HUES64 (cell line): Measurements from ENCODE around the gene NTM.
A peak's percentile ranks its signal among the peaks of the same experiment; 100 is the strongest.

Source experiments
- H3K27ac ChIP-seq: 2 replicates; pipeline ENCODE4 v1.7.0; 2013; ENCODE audit warnings: low read depth, low read length, inconsistent platforms
- H3K27me3 ChIP-seq: 2 replicates; pipeline ENCODE4 v1.6.1; 2013; ENCODE audit warnings: mild to moderate bottlenecking, low read length; ENCODE audit not compliant: insufficient read depth
- H3K36me3 ChIP-seq: 2 replicates; pipeline ENCODE4 v1.6.1; 2013; ENCODE audit warnings: mild to moderate bottlenecking, low read length; ENCODE audit not compliant: insufficient read depth
- H3K4me1 ChIP-seq: 2 replicates; pipeline ENCODE4 v1.6.1; 2013; ENCODE audit warnings: mild to moderate bottlenecking, low read length, moderate library complexity; ENCODE audit not compliant: insufficient read depth
- H3K4me3 ChIP-seq: 2 replicates; pipeline ENCODE4 v1.5.1; 2013; ENCODE audit warnings: mild to moderate bottlenecking, low read length, moderate library complexity
- H3K9ac ChIP-seq: 2 replicates; pipeline ENCODE4 v1.6.1; 2013; ENCODE audit warnings: mild to moderate bottlenecking, low read depth, low read length
- H3K9me3 ChIP-seq: 2 replicates; pipeline ENCODE4 v1.6.1; 2013; ENCODE audit warnings: low read depth, low read length; ENCODE audit not compliant: insufficient read depth
- WGBS: fragments of 150-250, 120-280 bp; methylation state at CpG from one replicate; pipeline ENCODE4 v1.1.7; 2013; ENCODE audit warnings: missing lambda C conversion rate; 5-methylcytosine and 5-hydroxymethylcytosine counted together

NTM gene

DNA sequence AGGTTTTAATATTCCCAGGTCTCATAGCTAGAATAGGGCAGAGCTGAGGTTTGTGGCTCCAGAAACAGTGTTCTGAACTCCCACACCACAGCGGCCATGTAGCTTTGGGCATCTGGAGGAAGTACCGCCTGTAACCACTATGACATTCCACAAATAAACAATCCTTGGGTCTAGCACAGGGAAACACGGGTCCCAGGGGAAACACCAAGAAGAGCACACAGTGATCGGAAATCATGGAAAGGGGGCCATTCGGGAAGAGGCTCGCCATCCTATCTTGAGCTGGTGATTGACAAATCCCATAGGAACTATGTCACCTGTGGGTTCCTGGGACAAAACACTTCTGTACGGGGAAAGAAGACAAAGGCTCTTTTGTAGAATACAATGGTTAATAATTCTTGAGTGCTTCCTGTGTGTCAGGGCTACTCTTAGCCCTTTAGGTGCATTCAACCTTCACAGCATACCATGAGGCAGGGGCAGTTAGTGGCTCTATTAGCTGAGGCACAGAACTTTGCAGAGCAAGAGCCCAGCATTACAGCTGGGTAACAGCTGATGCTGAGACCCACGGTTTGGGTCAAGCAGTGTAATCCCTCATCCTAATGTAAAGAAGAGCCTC, 514.2 kb downstream of the NTM start:
- Histone ChIP-seq H3K36me3 (no peaks in the 10 kb centered on the region), H3K9ac (no peak overlapping the region), H3K27me3 (no peaks in the 10 kb centered on the region), H3K4me1 (peaks cover 17% of the 10 kb centered on the region), H3K4me3 (no peak overlapping the region), H3K27ac (no peak overlapping the region), H3K9me3 (no peaks in the 10 kb centered on the region)
- 93% methylated on average over 8 of the region's 8 CpGs for WGBS

DNA sequence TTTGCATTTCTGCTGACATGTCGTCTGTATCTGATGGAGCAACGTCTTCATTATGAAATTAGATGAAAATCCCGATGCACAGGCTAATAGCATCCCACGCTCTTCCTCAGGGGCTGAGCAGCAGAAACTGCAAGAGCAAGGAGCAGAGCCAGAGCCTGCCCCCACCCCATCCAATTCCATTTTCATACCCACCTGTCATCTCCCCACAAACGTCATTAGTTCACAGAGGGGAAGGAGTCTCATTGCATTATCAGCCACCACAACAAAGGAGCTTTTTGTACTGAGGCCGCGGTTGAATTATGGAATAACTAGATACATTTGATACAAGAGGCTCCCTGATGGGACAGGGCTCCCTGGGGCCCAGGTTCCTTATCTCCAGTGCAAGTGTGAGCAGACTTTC, 515.0 kb downstream of the NTM start:
- Histone ChIP-seq H3K9me3 (no peaks in the 10 kb centered on the region), H3K36me3 (no peaks in the 10 kb centered on the region), H3K9ac (no peak overlapping the region), H3K4me3 (no peak overlapping the region), H3K27ac (no peak overlapping the region), H3K27me3 (no peaks in the 10 kb centered on the region), H3K4me1 (peaks cover 22% of the 10 kb centered on the region)
- 92% methylated on average over 7 of the region's 7 CpGs for WGBS

- no peaks in the 10 kb centered on the region for H3K27me3 ChIP-seq
- peaks cover 28% of the 10 kb centered on the region for H3K4me1 ChIP-seq
- no peak overlapping the region for H3K4me3 ChIP-seq
- no peaks in the 10 kb centered on the region for H3K36me3 ChIP-seq
- WGBS, result 92% methylated on average over 3 of the region's 3 CpGs
- no peak overlapping the region for H3K27ac ChIP-seq
- no peak overlapping the region for H3K9ac ChIP-seq
- no peaks in the 10 kb centered on the region for H3K9me3 ChIP-seq
Measured at GRCh38 chr11:131886201-131886600, 515.8 kb downstream of the NTM start.

GRCh38 chr11:131888230-131888855, 517.9 kb downstream of the NTM start:
- peak overlapping the region; percentile 87; the same call in 1 of the 2 replicates for H3K27ac ChIP-seq
- H3K9me3 ChIP-seq, result no peaks in the 10 kb centered on the region
- peaks cover 36% of the 10 kb centered on the region for H3K4me1 ChIP-seq
- H3K4me3 ChIP-seq, result no peak overlapping the region
- H3K9ac ChIP-seq, result no peak overlapping the region; the same call in 1 of the 2 replicates
- H3K36me3 ChIP-seq, result no peaks in the 10 kb centered on the region
- no peaks in the 10 kb centered on the region for H3K27me3 ChIP-seq
- whole genome bisulfite sequencing, result 87% methylated on average over 12 of the region's 13 CpGs

DNA sequence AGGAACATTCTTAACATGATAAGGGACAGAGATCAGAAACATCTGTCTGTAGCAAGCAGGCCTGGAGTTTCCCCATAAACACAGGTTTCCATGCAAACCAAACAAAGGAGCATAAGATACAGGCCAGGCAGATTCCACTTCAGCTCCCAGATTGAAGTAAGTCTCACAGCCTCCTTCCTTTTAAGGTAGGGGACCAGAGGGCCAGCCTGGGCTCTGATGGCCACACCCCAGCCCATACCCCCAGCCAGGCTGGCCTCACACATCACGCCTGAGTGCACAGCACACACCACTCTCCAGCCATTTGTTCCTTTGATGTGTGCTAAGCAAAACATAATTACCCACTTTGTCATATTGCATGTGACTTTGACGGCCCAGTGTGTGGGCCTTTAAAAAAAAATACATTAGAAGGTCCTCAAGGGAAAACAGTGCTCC, 518.7 kb downstream of the NTM start:
- H3K27me3 ChIP-seq, result no peaks in the 10 kb centered on the region
- H3K9me3 ChIP-seq, result no peaks in the 10 kb centered on the region
- H3K36me3 ChIP-seq, result no peaks in the 10 kb centered on the region
- 41% methylated on average over 2 of the region's 2 CpGs for WGBS
- peak overlapping the region; percentile 87 for H3K27ac ChIP-seq
- H3K9ac ChIP-seq, result no peak overlapping the region; the same call in 1 of the 2 replicates
- H3K4me1 ChIP-seq, result peaks cover 36% of the 10 kb centered on the region
- no peak overlapping the region for H3K4me3 ChIP-seq

DNA sequence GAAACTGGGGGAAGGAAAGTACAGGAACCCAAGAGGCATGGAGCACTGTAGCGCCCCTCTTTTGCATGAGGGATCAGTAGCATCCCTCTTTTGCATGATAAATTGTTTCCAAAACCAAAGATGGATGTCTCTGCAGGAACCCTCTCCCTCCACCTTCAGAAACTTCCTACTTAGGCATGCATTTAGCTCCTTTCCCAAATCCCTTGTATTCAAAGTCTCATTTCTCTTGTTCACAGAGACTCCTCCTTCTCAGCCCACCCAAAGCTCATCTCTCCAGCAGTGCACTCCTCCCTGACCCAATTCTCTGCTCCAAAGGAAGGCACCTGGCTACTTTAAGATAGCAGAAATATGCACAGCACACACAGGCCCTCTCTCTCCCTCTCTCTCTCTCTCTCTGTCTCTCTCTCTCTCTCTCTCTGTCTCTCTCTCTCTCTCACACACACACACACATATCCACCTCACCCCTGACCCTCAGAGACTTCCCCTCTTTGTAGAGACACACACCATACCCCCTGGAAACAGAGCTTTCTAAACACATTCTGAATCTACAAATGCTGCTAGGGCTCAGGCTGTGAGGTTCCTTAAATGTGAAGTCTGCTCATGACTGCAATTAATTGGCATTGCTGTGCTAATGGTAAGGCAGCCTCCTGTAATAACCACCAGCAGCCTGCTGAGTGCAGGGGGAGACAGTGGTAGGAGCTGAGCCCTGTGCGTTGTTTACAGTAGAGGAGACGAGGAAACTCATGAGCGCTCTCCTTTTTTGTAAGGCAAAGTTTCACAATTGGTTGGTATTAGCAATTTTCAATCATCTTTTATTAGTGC, 519.6 kb downstream of the NTM start:
- H3K27ac ChIP-seq, result peak overlapping the region; percentile 87
- WGBS, result 25% methylated on average over 4 of the region's 4 CpGs
- no peak overlapping the region for H3K9ac ChIP-seq

DNA sequence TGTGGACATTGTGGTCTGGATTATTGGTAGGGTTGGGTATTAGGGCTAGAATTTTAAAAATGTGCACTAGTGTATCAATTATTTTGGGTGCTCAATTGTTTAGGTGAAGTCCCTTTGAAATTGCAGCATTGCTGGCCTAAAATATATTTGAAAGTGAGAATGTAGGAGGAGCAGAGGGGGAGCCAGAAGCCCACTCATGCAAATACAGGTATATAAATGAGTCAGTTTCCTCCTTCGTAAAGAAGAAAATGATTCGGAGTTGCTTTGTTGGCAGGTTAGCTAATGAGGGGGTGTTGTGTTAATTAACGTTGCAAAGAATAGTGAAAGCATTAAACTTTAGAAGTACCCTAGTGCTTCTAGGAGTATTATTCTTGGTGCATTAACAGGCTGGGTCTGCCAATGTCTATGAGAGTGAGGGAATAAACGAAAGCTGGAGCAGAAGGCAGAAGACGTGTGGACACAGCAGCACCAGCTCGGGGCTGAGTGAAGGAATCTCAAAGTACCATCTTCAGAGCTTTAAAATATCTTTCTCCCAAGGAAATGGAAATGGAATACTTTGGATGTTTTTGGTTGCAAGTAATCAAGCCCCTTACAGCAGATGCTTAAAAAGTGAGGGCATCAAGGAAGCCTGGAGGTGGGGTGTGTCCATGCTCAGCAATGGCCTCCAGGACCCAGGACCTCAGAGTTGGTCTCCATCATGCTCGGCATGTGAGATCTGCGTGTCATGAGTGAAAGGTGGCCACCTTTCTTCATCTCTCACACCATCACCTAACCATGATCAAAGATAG, 522.9 kb downstream of the NTM start:
- Histone ChIP-seq H3K27ac (no peak overlapping the region), H3K27me3 (no peaks in the 10 kb centered on the region), H3K36me3 (no peaks in the 10 kb centered on the region), H3K9ac (no peak overlapping the region), H3K4me3 (no peak overlapping the region), H3K9me3 (no peaks in the 10 kb centered on the region), H3K4me1 (peaks cover 35% of the 10 kb centered on the region)
- 94% methylated on average over 8 of the region's 8 CpGs for WGBS

More for the DNA sequence above, 519.6 kb downstream of the NTM start:
- peaks cover 36% of the 10 kb centered on the region for H3K4me1 ChIP-seq
- H3K9me3 ChIP-seq, result no peaks in the 10 kb centered on the region
- no peaks in the 10 kb centered on the region for H3K27me3 ChIP-seq
- H3K36me3 ChIP-seq, result no peaks in the 10 kb centered on the region
- no peak overlapping the region for H3K4me3 ChIP-seq

DNA sequence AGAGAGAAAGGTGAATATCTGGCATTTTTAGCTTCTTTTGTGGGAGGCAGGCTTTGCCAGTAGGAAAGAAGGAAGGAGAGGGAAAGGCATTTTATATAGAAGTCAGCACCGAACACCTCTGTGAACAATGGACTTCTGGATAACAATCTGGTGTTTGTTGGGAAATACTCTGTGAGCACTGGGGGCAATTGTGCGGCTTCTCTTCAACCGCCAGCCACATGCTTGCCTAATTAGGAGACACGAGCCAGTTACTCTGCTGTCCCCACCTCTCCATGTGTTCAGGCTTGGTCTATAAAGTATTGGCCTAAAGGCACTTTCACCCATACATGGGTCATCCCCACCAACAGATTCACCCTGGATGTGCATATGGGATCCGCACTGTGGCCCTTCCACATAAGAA, 523.6 kb downstream of the NTM start:
- 96% methylated on average over 5 of the region's 5 CpGs for WGBS
- no peaks in the 10 kb centered on the region for H3K27me3 ChIP-seq
- H3K9ac ChIP-seq, result no peak overlapping the region
- no peaks in the 10 kb centered on the region for H3K36me3 ChIP-seq
- peaks cover 28% of the 10 kb centered on the region for H3K4me1 ChIP-seq
- H3K9me3 ChIP-seq, result no peaks in the 10 kb centered on the region
- no peak overlapping the region for H3K4me3 ChIP-seq
- H3K27ac ChIP-seq, result no peak overlapping the region

- Histone ChIP-seq H3K36me3 (no peaks in the 10 kb centered on the region), H3K9me3 (no peaks in the 10 kb centered on the region), H3K27me3 (no peaks in the 10 kb centered on the region), H3K9ac (no peak overlapping the region), H3K4me1 (peaks cover 20% of the 10 kb centered on the region), H3K27ac (no peak overlapping the region), H3K4me3 (no peak overlapping the region)
- 92% methylated on average over 9 of the region's 10 CpGs for WGBS
Measured at GRCh38 chr11:131894615-131895544, 524.5 kb downstream of the NTM start.

GRCh38 chr11:131895865-131896264, 525.5 kb downstream of the NTM start:
- 67% methylated on average over 2 of the region's 2 CpGs for WGBS
- no peak overlapping the region for H3K9ac ChIP-seq
- H3K36me3 ChIP-seq, result no peaks in the 10 kb centered on the region
- no peak overlapping the region for H3K27ac ChIP-seq
- H3K27me3 ChIP-seq, result no peaks in the 10 kb centered on the region
- no peak overlapping the region for H3K4me3 ChIP-seq
- H3K4me1 ChIP-seq, result peaks cover 10% of the 10 kb centered on the region
- no peaks in the 10 kb centered on the region for H3K9me3 ChIP-seq
